K562 (cell line): ENCODE results near the gene TRIM33. TPM values are rescaled to one million over a fixed set of nuclear protein-coding genes. Genes with fewer than 3 reads are reported as not detected.

Experiments used
- ATAC-seq: fragments of 200-7000 bp; cut with Tn5 transposase; 3 replicates; pipeline ENCODE4 v1.9.1; 2020; ENCODE audit warnings: moderate library complexity
- BruUV-seq: library from RNA; stranded (reverse); fragments of 400-500 nt; replicated peaks from 2 replicates; lab custom pipeline; 2021; lab: Mats Ljungman, UMichigan
- CTCF ChIA-PET: fragments of 300-600 bp; formaldehyde crosslinking; extraction: SDS; loops from one replicate; lab custom pipeline; 2021; ENCODE audit warnings: low intra/inter-chr PET ratio; lab: Yijun Ruan, JAX
- POLR2A ChIA-PET: fragments of 300-600, 350-650 bp; sonication (Branson Sonifier 250); formaldehyde crosslinking; extraction: SDS; loops from one replicate; lab custom pipeline; 2021; ENCODE audit warnings: antibody characterized with exemption, inconsistent platforms; lab: Yijun Ruan, JAX
- DNase-seq, 4 experiments: peaks; one replicate each; pipeline versions ENCODE4 v3.0.0 to v3.0.0-alpha.2; 2011 to 2018; ENCODE audit warnings: low spot score in 3 of 4, mixed read lengths in 3 of 4; ENCODE audit errors: extremely low read depth in 1 of 4
- FAIRE-seq: peaks from 2 replicates; lab custom pipeline; 2011; peaks lifted over from hg19 to GRCh38; lab: Jason Lieb, UNC
- H2AFZ ChIP-seq: 2 replicates; pipeline ENCODE4 v1.6.0; 2011; ENCODE audit warnings: low read depth, low read length, control low read depth, inconsistent platforms
- H3K27ac ChIP-seq: fragments of 200-600 bp; 3 replicates; pipeline ENCODE4 v1.8.0; 2011; ENCODE audit warnings: low read depth, mild to moderate bottlenecking, control low read depth, inconsistent platforms, low read length, moderate library complexity, mixed read lengths; ENCODE audit errors: extremely low read depth
- H3K27me3 ChIP-seq, 2 experiments: fragments of 300-600 bp in 1 of 2; 2 replicates in 1 of 2; 3 replicates in 1 of 2; pipeline versions ENCODE4 v1.6.0 to v1.8.0; 2011; ENCODE audit warnings: inconsistent platforms in 2 of 2, low read length in 2 of 2, mild to moderate bottlenecking in 1 of 2, mixed read lengths in 1 of 2, moderate library complexity in 1 of 2; ENCODE audit not compliant: control insufficient read depth in 2 of 2, insufficient read depth in 2 of 2
- H3K36me3 ChIP-seq: fragments of 300-600 bp; 3 replicates; pipeline ENCODE4 v1.8.0; 2011; ENCODE audit warnings: mild to moderate bottlenecking, low read length, inconsistent platforms; ENCODE audit not compliant: control insufficient read depth, insufficient read depth
- H3K4me1 ChIP-seq, 2 experiments: fragments of 200-600 bp in 1 of 2; replicated peaks in 1 of 2; 2 replicates in 1 of 2; 3 replicates in 1 of 2; pipeline versions ENCODE4 v1.5.1 to v1.8.0; 2011; ENCODE audit warnings: inconsistent platforms in 2 of 2, low read length in 2 of 2, mild to moderate bottlenecking in 1 of 2, mixed read lengths in 1 of 2, moderate library complexity in 1 of 2; ENCODE audit not compliant: control insufficient read depth in 2 of 2, insufficient read depth in 2 of 2
- H3K4me2 ChIP-seq: 2 replicates; pipeline ENCODE4 v1.6.1; 2011; ENCODE audit warnings: low read length, control low read depth, inconsistent platforms, mixed read lengths; ENCODE audit not compliant: insufficient read depth
- H3K4me3 ChIP-seq: fragments of 200-600 bp; sonication (generic), shearing (Covaris generic); 2 replicates; pipeline ENCODE4 v1.5.1; 2016; ENCODE audit warnings: control low read depth, inconsistent platforms
- H3K79me2 ChIP-seq: fragments of 200-600 bp; 3 replicates; pipeline ENCODE4 v1.8.0; 2011; ENCODE audit warnings: low read length, inconsistent platforms; ENCODE audit not compliant: control insufficient read depth, insufficient read depth
- H3K9ac ChIP-seq, 2 experiments: 2 replicates each; pipeline versions ENCODE4 v1.6.0 to v1.6.1; 2011; ENCODE audit warnings: low read depth in 2 of 2, low read length in 2 of 2, control low read depth in 1 of 2, inconsistent platforms in 1 of 2, mild to moderate bottlenecking in 1 of 2, mixed read lengths in 1 of 2; ENCODE audit not compliant: insufficient read depth in 1 of 2
- H3K9me1 ChIP-seq: one replicate; pipeline ENCODE4 v1.6.0; 2011; ENCODE audit warnings: inconsistent platforms, mild to moderate bottlenecking, low read length, moderate library complexity; ENCODE audit not compliant: control insufficient read depth, insufficient read depth
- H3K9me3 ChIP-seq: replicated peaks from 2 replicates; pipeline ENCODE4 v1.5.1; 2011; ENCODE audit warnings: low read depth, low read length, inconsistent platforms; ENCODE audit not compliant: control insufficient read depth, insufficient read depth
- H4K20me1 ChIP-seq: replicated peaks from 2 replicates; pipeline ENCODE4 v1.6.1; 2011; ENCODE audit warnings: low read length, inconsistent platforms, mixed read lengths; ENCODE audit not compliant: control insufficient read depth, insufficient read depth
- CCNT2 ChIP-seq: IDR thresholded peaks from 2 replicates; pipeline ENCODE4 v1.6.1; 2011; ENCODE audit warnings: borderline replicate concordance, low read depth, mild to moderate bottlenecking, moderate library complexity, mixed read lengths, low read length; ENCODE audit not compliant: insufficient read length; ENCODE audit errors: extremely low read depth
- CHD1 ChIP-seq: fragments of 200-600 bp; sonication (generic); IDR thresholded peaks from one replicate; pipeline ENCODE4 v1.6.1; 2012; ENCODE audit warnings: mild to moderate bottlenecking, moderate library complexity, low read length, inconsistent platforms
- MYNN ChIP-seq, 2 experiments: sonication (generic); formaldehyde crosslinking in 1 of 2; IDR thresholded peaks; 2 replicates each; pipeline versions ENCODE4 v1.5.0 to v1.6.1; 2016 to 2020; ENCODE audit warnings: antibody characterized with exemption in 1 of 2, missing genetic modification reagents in 1 of 2
- NFXL1 ChIP-seq: fragments of 450-650 bp; formaldehyde crosslinking; IDR thresholded peaks from 2 replicates; pipeline ENCODE4 v1.4.0; 2021; ENCODE audit warnings: mild to moderate bottlenecking
- RFX1 ChIP-seq: fragments of 450-650 bp; IDR thresholded peaks from 2 replicates; pipeline ENCODE4 v1.6.1; 2016; ENCODE audit warnings: mild to moderate bottlenecking, moderate library complexity
- RREB1 ChIP-seq: fragments of 250-450 bp; sonication (Bioruptor Pico); IDR thresholded peaks from 2 replicates; pipeline ENCODE4 v1.4.0; 2020
- USF2 ChIP-seq: sonication (generic); formaldehyde crosslinking; IDR thresholded peaks from 2 replicates; pipeline ENCODE4 v1.5.0; 2020; ENCODE audit warnings: missing genetic modification reagents
- ZNF316 ChIP-seq: fragments of 450-650 bp; IDR thresholded peaks from 2 replicates; pipeline ENCODE4 v1.6.1; 2016
- ZNF644 ChIP-seq: fragments of 200-800 bp; sonication (Bioruptor generic); IDR thresholded peaks from 2 replicates; pipeline ENCODE4 v1.6.1; 2016; ENCODE audit warnings: low read depth, missing genetic modification characterization, missing compliant biosample characterization
- WGBS: fragments of 100-300 bp; shearing (Covaris generic); methylation state at CpG from one replicate; pipeline ENCODE4 v1.1.6; 2016; ENCODE audit warnings: low coverage, mixed read lengths; ENCODE audit not compliant: insufficient coverage; ENCODE audit errors: missing lambda C conversion rate; 5-methylcytosine and 5-hydroxymethylcytosine counted together
- in situ Hi-C: fragments of 300-500 bp; cut with MboI; formaldehyde crosslinking; loops from 4 replicates; pipeline ENCODE4 v1.15.0; 2018; ENCODE audit warnings: inconsistent platforms, mixed read lengths
- intact Hi-C: fragments of 100-400 bp; cut with micrococcal nuclease; formaldehyde crosslinking; loops from 2 replicates; pipeline ENCODE4 v1.14.2; 2022
- polyA plus RNA-seq, 8 experiments: library from polyadenylated mRNA; depleted of rRNA in 4 of 8; stranded (reverse) in 5 of 8; unstranded in 3 of 8; fragments of >200 nt; fragmentation: Nextera tagmentation in 2 of 8; fragmentation: Illumina TruSeq in 1 of 8; extraction: Ambion mirVana in 2 of 8; extraction: Trizol in 1 of 8; gene quantifications; 2 replicates each; pipeline versions ENCODE4 v1.2.1 to v1.2.3, GENCODE V29; 2011 to 2014; ENCODE audit warnings: inconsistent platforms in 1 of 8, missing spikeins in 1 of 8
- total RNA-seq, 7 experiments: library from RNA; depleted of rRNA in 6 of 7; stranded (reverse); fragments of >200 nt in 6 of 7; fragmentation: Illumina TruSeq in 2 of 7; extraction: Trizol in 2 of 7; gene quantifications; 2 replicates each; pipeline versions ENCODE4 v1.2.1 to v1.2.3, GENCODE V29; 2011 to 2021; ENCODE audit warnings: low replicate concordance in 1 of 7
- TF ChIP-seq, protein P1 (sequence below): fragments of 450-650 bp; IDR thresholded peaks from 2 replicates; pipeline ENCODE4 v1.6.1; 2017; ENCODE audit warnings: antibody characterized with exemption

TRIM33 gene
- total and polyA plus RNA-seq, 9 of the 15 experiments (the other 6 are each of a cell fraction or from before 2014, with no cell fraction given), result 9.3 to 58.4 (median 40.2) TPM

DNA sequence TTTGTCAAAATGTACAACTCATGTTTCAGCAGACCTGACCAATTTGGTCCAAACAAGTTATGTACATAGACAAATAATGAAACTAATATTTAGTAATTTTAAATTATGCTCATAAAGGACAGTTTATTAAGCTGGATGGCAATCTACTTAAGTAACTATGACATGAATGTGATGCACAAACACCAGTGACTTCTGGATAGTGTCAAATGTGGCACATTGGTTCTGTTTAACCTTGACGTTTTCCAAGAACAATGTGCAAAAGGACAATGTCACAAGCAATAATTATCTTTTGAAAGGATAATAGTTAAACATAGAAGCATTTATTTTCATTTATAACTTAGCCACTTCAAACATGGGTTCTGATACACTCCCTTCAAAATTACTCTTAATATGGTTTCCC lies 80.0 kb downstream of the TRIM33 start:
- in situ Hi-C loops (no loop called here), intact Hi-C loops (loop anchor here (5.0 kb wide), 1 partner anchor 126 kb away; no protein-coding TSS in a partner anchor)
- no peak overlapping the region for H3K4me2 ChIP-seq
- no peak overlapping the region for H2AFZ ChIP-seq
- 76% methylated on average over 1 of the region's 1 CpG for WGBS
- ChIA-PET POLR2A (interaction anchor here (0.7 to 1.1 kb wide), 2 partner anchors 15 to 18 kb away, joined by 3 to 4 read pairs; no protein-coding TSS in a partner anchor), CTCF (interaction anchor here (6.2 kb wide), 1 partner anchor 84 kb away, joined by 68 read pairs; no protein-coding TSS in a partner anchor)
- peaks cover 15% of the 10 kb centered on the region for H3K79me2 ChIP-seq
- no peak overlapping the region for H3K4me3 ChIP-seq
- BruUV-seq, result no TSS peak
- DNase-seq (no peak), ATAC-seq (no peak), FAIRE-seq (no peak)
- H3K27me3 ChIP-seq, result no peaks in the 10 kb centered on the region
- no peaks in the 10 kb centered on the region for H3K4me1 ChIP-seq
- no peaks in the 10 kb centered on the region for H3K9me1 ChIP-seq
- H3K27ac ChIP-seq, result no peak overlapping the region
- H3K9ac ChIP-seq, result no peak overlapping the region
- no peaks in the 10 kb centered on the region for H3K9me3 ChIP-seq
- peaks cover 67% of the 10 kb centered on the region for H3K36me3 ChIP-seq
- no peak for TF ChIP-seq USF2 (CRISPR knock-in tag)
- no peak for TF ChIP-seq ZNF644 (tag)
- no peak for TF ChIP-seq MYNN (IDR thresholded peaks at IDR 0.05)
- TF ChIP-seq MYNN (CRISPR knock-in tag; IDR thresholded peaks at IDR 0.05), result no peak
- no peak for TF ChIP-seq ZNF316
- TF ChIP-seq RREB1, result no peak
- TF ChIP-seq, protein P1, sequence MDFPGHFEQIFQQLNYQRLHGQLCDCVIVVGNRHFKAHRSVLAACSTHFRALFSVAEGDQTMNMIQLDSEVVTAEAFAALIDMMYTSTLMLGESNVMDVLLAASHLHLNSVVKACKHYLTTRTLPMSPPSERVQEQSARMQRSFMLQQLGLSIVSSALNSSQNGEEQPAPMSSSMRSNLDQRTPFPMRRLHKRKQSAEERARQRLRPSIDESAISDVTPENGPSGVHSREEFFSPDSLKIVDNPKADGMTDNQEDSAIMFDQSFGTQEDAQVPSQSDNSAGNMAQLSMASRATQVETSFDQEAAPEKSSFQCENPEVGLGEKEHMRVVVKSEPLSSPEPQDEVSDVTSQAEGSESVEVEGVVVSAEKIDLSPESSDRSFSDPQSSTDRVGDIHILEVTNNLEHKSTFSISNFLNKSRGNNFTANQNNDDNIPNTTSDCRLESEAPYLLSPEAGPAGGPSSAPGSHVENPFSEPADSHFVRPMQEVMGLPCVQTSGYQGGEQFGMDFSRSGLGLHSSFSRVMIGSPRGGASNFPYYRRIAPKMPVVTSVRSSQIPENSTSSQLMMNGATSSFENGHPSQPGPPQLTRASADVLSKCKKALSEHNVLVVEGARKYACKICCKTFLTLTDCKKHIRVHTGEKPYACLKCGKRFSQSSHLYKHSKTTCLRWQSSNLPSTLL, result no peak
- no peak for TF ChIP-seq NFXL1 (CRISPR knock-in tag)
- no peak for TF ChIP-seq RFX1
- TF ChIP-seq CCNT2, result no peak
- TF ChIP-seq CHD1, result no peak
- H4K20me1 ChIP-seq, result no peaks in the 10 kb centered on the region
